ENCODE measurements around the gene ANO8. TPM values are rescaled to one million over a fixed set of nuclear protein-coding genes. Genes with fewer than 3 reads are reported as not detected.

The ANO8 gene
- total and polyA plus RNA-seq, 2 of the 13 experiments (the other 11 are each of a cell fraction or from before 2014, with no cell fraction given), result 1.8 to 3.5 TPM

DNA sequence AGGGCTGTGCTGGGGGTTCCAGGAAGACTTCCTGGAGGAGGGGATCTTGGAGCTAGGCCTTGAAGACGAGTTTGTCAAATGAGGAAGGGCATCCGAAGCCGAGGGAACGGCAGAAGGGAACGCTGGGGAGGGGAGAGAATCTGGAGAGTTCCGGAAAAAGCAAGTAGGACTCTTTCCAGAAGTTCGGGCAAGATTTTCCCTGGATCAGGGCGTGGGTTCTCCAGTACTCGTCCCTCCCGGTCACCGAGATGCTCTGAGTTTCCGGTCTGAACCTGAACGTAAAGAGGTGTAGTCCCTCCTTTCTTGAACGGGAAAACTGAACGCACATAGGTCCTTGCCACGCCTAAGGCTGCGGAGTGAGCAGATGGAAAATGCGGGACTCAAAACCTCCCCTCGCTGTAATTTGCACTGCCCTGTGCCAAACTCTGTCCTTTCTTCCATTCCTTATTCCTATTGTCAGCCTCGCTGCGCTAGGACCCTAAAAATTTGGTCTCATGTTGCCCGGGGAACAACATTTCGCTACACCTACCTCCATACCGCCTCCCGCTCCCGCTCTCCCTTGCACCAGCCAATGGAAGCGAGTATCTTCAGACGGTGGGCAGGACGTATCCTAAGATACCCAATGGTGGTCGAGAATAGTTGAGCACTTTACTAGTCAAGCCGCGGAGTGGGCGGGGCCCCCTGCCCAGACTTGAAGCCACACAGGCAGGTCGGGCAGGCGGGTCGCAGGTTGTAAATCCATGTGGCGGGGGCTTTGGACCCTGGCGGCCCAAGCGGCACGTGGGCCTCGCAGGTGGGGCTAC is 2.4 kb upstream of the ANO8 start, which contains the start of gene GTPBP3 (continued):
- peak; percentile 31; the same call in 1 of the 2 replicates for TF ChIP-seq ZNF232 (CRISPR knock-in tag; IDR thresholded peaks at IDR 0.05; ENCODE audit: borderline replicate concordance)
- TF ChIP-seq SOX6 (IDR thresholded peaks at IDR 0.05), result no peak
- TF ChIP-seq SOX6 (CRISPR knock-in tag; IDR thresholded peaks at IDR 0.05), result peak; percentile 60
- no peak for TF ChIP-seq ZNF225 (CRISPR knock-in tag; IDR thresholded peaks at IDR 0.05)
- peak; percentile 89 for TF ChIP-seq XRCC5 (optimal IDR thresholded peaks at IDR 0.05; ENCODE audit: low read length)
- TF ChIP-seq KLF6 (CRISPR knock-in tag; IDR thresholded peaks at IDR 0.05), result 0 out of 2 replicates have a peak, but pooled peaks have one; percentile 2
- TF ChIP-seq SMARCE1 (IDR thresholded peaks at IDR 0.05; ENCODE audit: borderline replicate concordance), result no peak
- TF ChIP-seq ZBTB21 (CRISPR knock-in tag; IDR thresholded peaks at IDR 0.05), result no peak
- TF ChIP-seq DRAP1 (CRISPR knock-in tag; IDR thresholded peaks at IDR 0.05), result peak; percentile 97
- TF ChIP-seq, protein P1, sequence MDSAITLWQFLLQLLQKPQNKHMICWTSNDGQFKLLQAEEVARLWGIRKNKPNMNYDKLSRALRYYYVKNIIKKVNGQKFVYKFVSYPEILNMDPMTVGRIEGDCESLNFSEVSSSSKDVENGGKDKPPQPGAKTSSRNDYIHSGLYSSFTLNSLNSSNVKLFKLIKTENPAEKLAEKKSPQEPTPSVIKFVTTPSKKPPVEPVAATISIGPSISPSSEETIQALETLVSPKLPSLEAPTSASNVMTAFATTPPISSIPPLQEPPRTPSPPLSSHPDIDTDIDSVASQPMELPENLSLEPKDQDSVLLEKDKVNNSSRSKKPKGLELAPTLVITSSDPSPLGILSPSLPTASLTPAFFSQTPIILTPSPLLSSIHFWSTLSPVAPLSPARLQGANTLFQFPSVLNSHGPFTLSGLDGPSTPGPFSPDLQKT (CRISPR knock-in tag; IDR thresholded peaks at IDR 0.05; ENCODE audit: borderline replicate concordance), result no peak
- peak; percentile 84; the same call in 1 of the 2 replicates for TF ChIP-seq ELF4 (CRISPR knock-in tag; IDR thresholded peaks at IDR 0.05; ENCODE audit: borderline replicate concordance)
- TF ChIP-seq CREBL2 (CRISPR knock-in tag; IDR thresholded peaks at IDR 0.05; ENCODE audit: borderline replicate concordance), result no peak
- no peak for TF ChIP-seq PRDM15 (CRISPR knock-in tag; IDR thresholded peaks at IDR 0.05)
- no peak for TF ChIP-seq DNMT3B (CRISPR knock-in tag; conservative IDR thresholded peaks at IDR 0.05)
- peak; percentile 84 for TF ChIP-seq ZNF878 (CRISPR knock-in tag; IDR thresholded peaks at IDR 0.05)
- TF ChIP-seq ZNF20 (CRISPR knock-in tag; IDR thresholded peaks at IDR 0.05), result no peak
- TF ChIP-seq HOXA7 (CRISPR knock-in tag; IDR thresholded peaks at IDR 0.05), result no peak
- peak; percentile 95 for TF ChIP-seq E2F1 (CRISPR knock-in tag; IDR thresholded peaks at IDR 0.05)
- no peak for TF ChIP-seq ZNF879 (CRISPR knock-in tag; IDR thresholded peaks at IDR 0.05)
- TF ChIP-seq ZZZ3 (CRISPR knock-in tag; IDR thresholded peaks at IDR 0.05; ENCODE audit: borderline replicate concordance), result no peak
- TF ChIP-seq DZIP1 (CRISPR knock-in tag; IDR thresholded peaks at IDR 0.05), result no peak
